M059J (cell line): ENCODE results near the gene ABCA12. TPM values are rescaled to one million over a fixed set of nuclear protein-coding genes. Genes with fewer than 3 reads are reported as not detected.

ENCODE experiments used
- DNase-seq: peaks from one replicate; pipeline ENCODE4 v3.0.0-alpha.2; 2012; ENCODE audit warnings: low read depth
- total RNA-seq: library from RNA; depleted of rRNA; stranded (reverse); fragments of >200 nt; shearing (Covaris generic); gene quantifications from 2 replicates; pipeline ENCODE4 v1.2.3, GENCODE V29; 2014; rRNA removed

Gene ABCA12
- total RNA-seq, 1 experiment from 2014 or later, result 0.07 TPM

DNA sequence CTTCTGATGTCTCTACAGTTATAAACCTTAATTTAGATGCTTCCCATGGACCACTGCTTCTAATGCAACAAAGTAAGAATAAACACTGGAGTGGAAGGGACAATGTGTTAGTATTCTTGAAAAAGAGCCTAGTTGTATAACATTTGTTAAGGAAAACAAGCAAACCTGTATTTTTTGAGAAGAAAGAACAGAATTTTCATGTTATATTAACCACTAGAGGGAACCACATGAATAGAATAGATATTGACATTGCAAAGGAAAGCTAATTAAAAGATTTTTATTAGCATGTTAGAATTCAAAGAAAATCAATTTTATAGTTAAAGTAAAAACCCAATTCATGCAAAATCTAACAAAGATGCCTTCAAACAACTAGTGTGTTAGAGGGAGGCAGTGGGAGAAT lies 177.7 kb downstream of the ABCA12 start:
- peak; percentile 2 for DNase-seq

DNA sequence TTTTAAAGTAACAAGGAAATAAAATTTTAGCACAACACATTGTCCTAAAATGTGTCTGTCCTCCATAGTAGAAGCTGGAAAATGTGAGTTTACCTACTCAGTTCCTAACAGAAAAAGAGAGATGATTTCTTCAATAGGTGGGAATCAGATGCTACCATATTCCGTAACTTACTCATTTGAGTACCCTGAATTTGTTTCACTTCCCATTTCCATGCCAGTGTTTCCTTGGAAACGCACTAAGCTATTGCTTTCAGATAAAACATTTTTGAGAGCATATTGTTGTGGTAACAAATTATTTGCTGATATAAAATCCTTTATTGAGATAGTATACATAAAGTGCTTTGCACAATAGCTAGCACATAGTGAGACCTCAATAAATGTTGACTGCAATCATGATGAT lies 191.5 kb downstream of the ABCA12 start:
- no peak for DNase-seq

DNA sequence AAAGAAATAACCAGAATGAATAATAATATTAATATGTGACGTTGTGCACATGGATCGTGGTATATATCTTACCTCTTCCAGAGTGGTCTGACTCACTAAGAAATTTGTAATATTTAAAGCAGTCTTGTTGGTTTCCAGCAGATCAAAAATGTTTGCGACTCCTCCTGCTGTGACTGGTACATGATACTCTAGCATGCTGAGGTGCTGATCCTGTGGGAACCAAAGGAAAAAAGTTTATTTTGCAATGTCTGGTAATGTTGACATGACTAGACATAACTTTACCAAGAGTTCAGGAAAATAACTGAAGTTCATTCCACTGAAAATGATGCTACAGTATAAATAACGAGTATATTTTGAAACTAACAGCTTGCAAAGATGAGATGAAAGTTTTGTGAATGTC lies 204.4 kb downstream of the ABCA12 start:
- DNase-seq, result no peak

DNA sequence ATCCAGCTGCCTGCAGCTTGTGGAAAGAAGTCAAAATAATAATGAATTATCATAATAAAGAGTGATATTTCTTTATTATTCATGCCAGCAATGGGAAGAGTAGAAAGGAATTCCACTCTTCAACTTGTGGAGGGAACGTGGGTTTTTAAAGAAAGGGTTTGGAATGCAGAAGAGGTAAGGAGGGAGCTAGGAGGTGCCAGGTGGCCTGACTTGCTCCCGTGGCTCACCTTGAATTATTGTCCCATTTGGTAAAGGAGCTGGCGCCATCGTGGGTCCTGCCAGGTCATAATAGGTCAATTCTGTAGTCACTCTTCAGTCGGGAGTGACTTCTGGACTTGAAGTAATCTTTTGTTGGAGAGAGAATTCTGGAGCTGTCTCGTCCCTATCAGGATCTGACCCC lies 233.8 kb downstream of the ABCA12 start:
- DNase-seq, result no peak

DNA sequence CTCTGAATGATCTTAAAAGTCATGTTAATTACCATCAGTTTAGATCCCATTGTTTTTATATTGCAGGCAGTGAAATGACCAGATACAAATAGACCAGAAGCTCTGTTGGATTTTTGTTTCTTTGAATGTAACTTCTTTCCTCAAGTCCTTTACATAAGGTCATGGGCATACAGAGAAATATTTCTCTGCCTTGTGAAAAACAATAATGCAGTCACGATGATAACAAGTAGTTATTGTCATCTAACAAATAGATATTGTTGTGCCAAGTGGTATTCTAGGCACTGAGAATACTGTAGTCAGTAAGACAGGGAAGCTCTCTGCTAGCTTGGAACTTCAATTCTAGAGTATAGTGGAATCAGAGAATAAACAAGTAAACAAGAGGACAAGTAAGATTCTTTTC lies 234.2 kb downstream of the ABCA12 start:
- DNase-seq, result no peak

DNA sequence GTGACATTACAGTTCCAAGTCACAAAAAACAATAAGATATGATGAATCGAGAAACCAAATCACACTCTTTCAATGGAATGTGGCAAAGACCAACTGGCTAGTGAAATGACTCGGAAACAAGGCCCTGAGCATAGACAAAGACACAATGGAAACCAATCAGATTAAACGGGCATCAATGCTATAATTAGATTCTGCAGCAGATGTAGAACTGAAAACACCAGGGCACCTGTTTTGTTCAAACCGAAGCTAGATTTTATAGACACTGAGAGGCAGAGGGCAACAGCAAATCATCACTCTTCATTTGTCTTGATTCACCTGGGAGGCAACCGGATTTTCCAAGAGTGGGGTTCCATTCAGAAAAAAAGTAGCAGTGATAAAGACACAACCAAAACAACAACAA lies 236.1 kb downstream of the ABCA12 start:
- DNase-seq, result no peak

DNA sequence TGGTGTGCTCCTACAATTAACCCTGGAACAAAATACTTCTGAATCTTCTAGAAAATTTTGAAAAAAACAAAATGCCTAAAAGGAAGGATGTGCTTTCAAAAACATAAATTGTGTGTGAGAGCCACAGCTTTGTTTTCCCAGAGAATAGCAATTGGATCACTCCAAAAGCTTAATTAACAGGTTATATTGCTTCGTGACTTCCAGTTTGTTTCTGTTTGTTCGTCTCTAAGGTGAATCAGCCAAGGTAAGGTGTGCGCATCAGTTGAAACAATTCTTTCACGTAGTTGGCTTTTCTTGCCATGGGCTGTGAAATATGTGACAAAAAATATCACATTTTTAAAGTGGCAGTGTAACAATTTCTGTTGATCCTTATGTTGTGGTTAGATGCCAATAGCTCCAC lies 238.7 kb downstream of the ABCA12 start:
- DNase-seq, result no peak

DNA sequence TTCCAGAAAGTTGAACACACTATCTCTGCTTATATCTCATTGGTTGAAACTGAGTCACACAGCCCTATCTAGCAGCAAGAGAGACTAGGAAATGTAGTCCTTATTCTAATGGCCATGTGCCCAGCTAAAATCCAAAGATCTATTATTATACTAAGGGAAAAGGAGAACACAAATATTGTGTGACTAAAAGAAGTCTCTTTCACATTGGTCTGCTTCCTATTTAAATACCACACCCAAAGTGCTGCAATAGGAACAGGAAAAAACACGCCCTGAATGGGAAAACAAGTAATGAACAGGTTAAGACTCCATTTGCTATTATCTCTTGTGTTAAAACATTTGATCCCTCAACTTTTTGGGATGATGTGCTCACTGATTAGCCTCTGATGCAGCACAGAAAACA lies 242.2 kb downstream of the ABCA12 start:
- DNase-seq, result peak; percentile 3

DNA sequence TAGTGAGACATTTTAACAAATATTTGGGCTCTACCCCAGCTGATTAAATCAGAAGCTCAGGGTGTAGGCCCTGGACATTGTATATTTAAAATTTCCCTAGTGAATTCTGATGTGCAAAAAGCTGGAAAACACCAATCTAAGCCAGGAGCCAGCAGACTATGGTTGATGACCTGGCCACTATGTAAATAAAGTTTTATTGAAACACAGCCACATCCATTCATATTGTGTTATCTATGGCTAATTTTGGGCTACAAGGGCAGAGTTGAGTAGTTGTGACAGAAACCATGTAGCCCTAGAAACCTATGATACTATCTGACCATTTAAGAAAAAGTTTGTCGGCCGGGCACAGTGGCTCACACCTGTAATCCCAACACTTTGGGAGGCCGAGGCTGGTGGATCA lies 243.0 kb downstream of the ABCA12 start:
- DNase-seq, result no peak

DNA sequence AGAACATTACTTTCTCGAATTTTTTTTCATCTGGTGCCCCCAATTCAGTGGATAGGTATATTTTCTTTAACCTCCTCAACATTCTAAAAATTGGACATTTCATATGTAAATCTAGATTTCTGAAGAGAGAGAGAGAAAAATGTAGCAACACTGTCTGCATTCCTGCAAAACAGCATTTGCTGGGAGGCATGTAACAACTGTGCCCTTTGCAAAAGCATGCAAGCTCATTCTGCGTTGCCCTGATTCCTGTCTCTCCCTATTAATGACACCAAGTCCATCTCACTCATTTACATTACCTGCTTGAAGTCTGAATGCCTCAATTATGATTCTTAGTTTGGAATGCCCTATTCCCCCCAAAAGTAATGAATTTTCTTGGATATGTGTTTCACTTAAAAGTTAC lies 249.1 kb downstream of the ABCA12 start:
- DNase-seq, result no peak

DNA sequence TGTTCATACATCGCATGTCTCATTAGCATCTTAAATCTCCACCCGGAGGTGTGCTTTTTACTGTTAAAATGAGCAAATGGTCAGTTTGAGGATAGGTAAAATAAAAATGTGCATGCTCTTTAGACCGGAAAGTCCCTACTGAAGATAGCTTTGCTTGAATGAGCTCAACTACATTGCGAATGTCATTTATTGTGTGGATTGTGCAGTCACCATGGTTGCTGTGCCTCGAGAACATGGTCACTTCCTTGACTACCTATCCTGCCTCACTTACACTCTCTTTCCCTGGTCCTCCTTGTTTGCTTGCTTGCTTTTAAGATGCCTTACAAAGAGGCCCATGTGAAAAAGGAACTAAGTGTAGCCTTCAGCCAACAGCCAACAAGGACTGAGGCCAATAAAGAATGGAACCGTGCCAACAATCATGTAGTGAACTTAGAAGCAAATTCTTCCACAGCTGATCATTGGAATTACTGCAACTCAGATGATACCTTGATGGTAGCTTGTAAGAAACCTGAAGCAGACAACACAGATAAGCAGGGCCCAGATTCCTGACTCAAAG lies 256.7 kb downstream of the ABCA12 start:
- DNase-seq, result peak; percentile 12

Other genes with a start within 250 kb of the ABCA12 start
- gene ATIC, start 173.4 kb upstream of the ABCA12 start, total RNA-seq, result 9.8 and 25.4 TPM in 2 replicates